ENCODE measurements around the gene CMTM3. TPM values are rescaled to one million over a fixed set of nuclear protein-coding genes. Genes with fewer than 3 reads are reported as not detected.

The CMTM3 gene
- 8.0 and 14.8 TPM in 2 replicates for total RNA-seq

GRCh38 chr16:66604376-66605176 is at the start of gene CMTM3:
CMTM3 (plus strand) TSS chr16:66604704; CDS start chr16:66604806, 102 bp downstream.

DNA sequence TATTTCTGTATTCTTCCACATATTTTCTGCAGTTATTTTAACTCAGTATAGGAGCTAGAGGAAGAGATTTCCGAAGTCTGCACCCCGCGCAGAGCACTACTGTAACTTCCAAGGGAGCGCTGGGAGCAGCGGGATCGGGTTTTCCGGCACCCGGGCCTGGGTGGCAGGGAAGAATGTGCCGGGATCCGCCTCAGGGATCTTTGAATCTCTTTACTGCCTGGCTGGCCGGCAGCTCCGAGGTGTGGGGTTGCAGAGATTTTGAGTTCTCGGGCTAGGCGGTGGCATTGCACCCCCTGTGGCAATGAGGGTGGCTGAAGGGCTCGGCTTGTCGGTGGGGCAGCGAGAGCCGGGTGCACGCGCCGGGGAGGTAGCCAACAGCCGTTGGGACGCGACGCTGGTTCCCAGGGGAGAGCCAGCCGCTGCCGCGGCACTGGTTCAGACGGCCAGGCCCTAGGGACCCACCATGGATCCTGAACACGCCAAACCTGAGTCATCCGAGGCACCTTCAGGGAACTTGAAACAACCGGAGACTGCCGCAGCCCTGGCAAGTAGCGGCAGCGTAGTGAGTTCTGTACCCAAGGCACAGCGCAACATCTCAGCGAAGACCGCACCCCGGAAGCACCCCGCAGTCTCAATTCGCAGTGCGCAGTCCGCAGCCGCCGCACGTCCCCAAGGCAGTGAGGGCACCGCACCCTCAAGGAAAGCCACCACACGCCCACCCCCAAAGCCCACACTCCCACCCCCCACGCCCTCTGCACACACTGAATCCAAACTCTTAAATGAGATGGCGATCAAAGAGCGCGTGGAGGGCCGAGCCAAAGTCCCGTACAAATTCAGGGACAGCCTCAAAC is 38.2 kb upstream of the CMTM3 start, which contains the start of gene CMTM1:
Gene CMTM1, plus strand, starts transcription at position 389 of the 851 bp plus-strand sequence. Its CDS starts 75 bp downstream, at position 464.

GRCh38 chr16:66578651-66579531 is 25.6 kb upstream of the CMTM3 start, which contains the start of gene CMTM2:
CMTM2 (plus strand) TSS chr16:66579463; CDS start chr16:66579608, 145 bp downstream.

Other genes with a start within 250 kb of the CMTM3 start
- gene CDH5, start 238.0 kb upstream of the CMTM3 start, total RNA-seq = 0.42 and 0.59 TPM in 2 replicates
- 0.09 TPM in 1 of 2 replicates, not detected in the other for gene BEAN1, start 177.4 kb upstream of the CMTM3 start, total RNA-seq
- gene TK2, start 54.6 kb upstream of the CMTM3 start, total RNA-seq = 48.4 and 54.3 TPM in 2 replicates
- 37.1 and 51.1 TPM in 2 replicates for gene CKLF, start 52.1 kb upstream of the CMTM3 start, total RNA-seq
- 1.5 and 1.9 TPM in 2 replicates for gene CMTM1, start 38.3 kb upstream of the CMTM3 start, total RNA-seq
- gene CMTM2, start 25.2 kb upstream of the CMTM3 start, total RNA-seq = not detected in 2 replicates
- gene CMTM4, start 92.0 kb downstream of the CMTM3 start, total RNA-seq = 17.5 and 23.0 TPM in 2 replicates
- 164 and 205 TPM in 2 replicates for gene DYNC1LI2, start 146.9 kb downstream of the CMTM3 start, total RNA-seq
- under 0.01 TPM in 1 of 2 replicates, not detected in the other for gene TERB1, start 196.9 kb downstream of the CMTM3 start, total RNA-seq
- 63.5 and 78.5 TPM in 2 replicates for gene NAE1, start 226.3 kb downstream of the CMTM3 start, total RNA-seq
- gene CA7, start 239.7 kb downstream of the CMTM3 start, total RNA-seq = not detected in 2 replicates

Measured in smooth muscle cell of the umbilical artery (primary cell).